H1 (cell line): ENCODE measurements around the gene NFX1. TPM values are rescaled to one million over a fixed set of nuclear protein-coding genes. Genes with fewer than 3 reads are reported as not detected.
A peak's percentile ranks its signal among the peaks of the same experiment; 100 is the strongest.

Experiments used
- CHD2 ChIP-seq: IDR thresholded peaks from 2 replicates; pipeline ENCODE4 v1.6.1; 2012; ENCODE audit warnings: low read length, improper control_type of control experiment
- CREB1 ChIP-seq: IDR thresholded peaks from 2 replicates; pipeline ENCODE4 v1.6.1; 2012; ENCODE audit warnings: inconsistent platforms
- GABPA ChIP-seq: IDR thresholded peaks from 2 replicates; pipeline ENCODE4 v1.6.1; 2011; ENCODE audit warnings: mild to moderate bottlenecking, low read length, moderate library complexity, borderline replicate concordance; ENCODE audit not compliant: insufficient read depth
- GTF2F1 ChIP-seq: IDR thresholded peaks from 2 replicates; pipeline ENCODE4 v1.6.1; 2012; ENCODE audit warnings: low read depth, low read length, improper control_type of control experiment, borderline replicate concordance
- HDAC2 ChIP-seq, 2 experiments: fragments of 300-600 bp in 1 of 2; sonication (generic) in 1 of 2; IDR thresholded peaks; 2 replicates each; pipeline ENCODE4 v1.6.1; 2011 to 2012; ENCODE audit warnings: low read depth in 2 of 2, low read length in 2 of 2, mild to moderate bottlenecking in 2 of 2, moderate library complexity in 2 of 2, borderline replicate concordance in 1 of 2, inconsistent platforms in 1 of 2
- JUND ChIP-seq: IDR thresholded peaks from 2 replicates; pipeline ENCODE4 v1.6.1; 2011; ENCODE audit warnings: mild to moderate bottlenecking, improper control_type of control experiment, low read length
- PHF8 ChIP-seq: fragments of 200-600 bp; sonication (generic); conservative IDR thresholded peaks from 2 replicates; pipeline ENCODE4 v1.7.1; 2012; ENCODE audit warnings: low read depth, mild to moderate bottlenecking, inconsistent platforms, low read length, moderate library complexity
- RNF2 ChIP-seq: fragments of 200-900, 300-1000 bp; sonication (generic); IDR thresholded peaks from 2 replicates; pipeline ENCODE4 v1.7.1; 2016; ENCODE audit warnings: borderline replicate concordance, low read depth, mild to moderate bottlenecking, antibody characterized with exemption, low read length; ENCODE audit not compliant: poor library complexity, severe bottlenecking; ENCODE audit errors: missing control alignments
- polyA plus RNA-seq, 7 experiments: library from polyadenylated mRNA; depleted of rRNA in 3 of 7; stranded (reverse) in 5 of 7; unstranded in 2 of 7; fragments of >200 nt in 5 of 7; fragments of 200-250 nt in 2 of 7; gene quantifications; 1 replicate in 5 of 7; 2 replicates in 1 of 7; 4 replicates in 1 of 7; pipeline versions ENCODE4 v1.2.1 to v1.2.3, GENCODE V29; 2011 to 2013; ENCODE audit warnings: missing spikeins in 2 of 7, mixed read lengths in 2 of 7
- total RNA-seq: library from RNA; stranded (reverse); fragmentation: NEBNext Ultra II Directional; extraction: Animal tissue kit (Norgen Biotek cat#: 25700); gene quantifications from 2 replicates; pipeline ENCODE4 v1.2.1, GENCODE V29; 2021
- TF ChIP-seq, protein P1 (sequence below): IDR thresholded peaks from 2 replicates; pipeline ENCODE4 v1.6.1; 2012; ENCODE audit warnings: inconsistent platforms
- TF ChIP-seq, protein P2 (sequence below): fragments of 300-600 bp; sonication (generic); IDR thresholded peaks from 2 replicates; pipeline ENCODE4 v1.7.1; 2012; ENCODE audit warnings: low read length, moderate library complexity, mild to moderate bottlenecking, inconsistent platforms; ENCODE audit not compliant: insufficient replicate concordance

NFX1 gene
- total and polyA plus RNA-seq, 2 of the 8 experiments (the other 6 are each of a cell fraction or from before 2014, with no cell fraction given): 19.4 to 28.4 TPM

DNA sequence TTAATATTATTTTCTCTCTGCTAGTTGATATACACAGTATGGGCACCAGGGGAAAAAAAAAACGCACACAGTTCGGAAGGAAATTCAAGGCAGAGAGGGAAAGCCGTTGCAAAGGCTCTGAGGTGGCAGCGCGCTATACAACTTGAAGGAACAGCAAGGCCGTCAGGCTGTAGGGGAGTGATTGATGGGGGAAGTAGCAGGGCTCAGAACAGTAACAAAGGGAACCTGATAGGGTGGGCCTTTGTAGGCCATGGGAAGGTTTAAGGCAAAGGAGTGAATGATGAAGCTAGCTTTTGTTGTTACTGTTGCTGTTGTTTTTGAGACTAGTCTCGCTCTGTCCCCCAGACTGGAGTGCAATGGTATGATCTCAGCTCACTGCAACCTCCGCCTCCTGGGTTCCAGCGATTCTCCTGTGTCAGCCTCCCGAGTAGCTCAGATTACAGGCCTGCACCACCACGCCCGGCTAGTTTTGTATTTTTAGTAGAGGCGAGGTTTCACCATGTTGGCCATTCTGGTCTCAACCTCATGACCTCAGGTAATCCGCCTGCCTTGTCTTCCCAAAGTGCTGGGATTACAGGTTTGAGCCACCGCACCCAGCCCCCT lies 85.0 kb downstream of the NFX1 start (continued):
- no peak for TF ChIP-seq HDAC2 (IDR thresholded peaks at IDR 0.05; ENCODE audit: borderline replicate concordance in 1 of 2, low read depth in 2 of 2, low read length in 2 of 2)
- TF ChIP-seq JUND: peak; percentile 92
- TF ChIP-seq RNF2: no peak
- TF ChIP-seq GABPA: no peak
- TF ChIP-seq, protein P1, sequence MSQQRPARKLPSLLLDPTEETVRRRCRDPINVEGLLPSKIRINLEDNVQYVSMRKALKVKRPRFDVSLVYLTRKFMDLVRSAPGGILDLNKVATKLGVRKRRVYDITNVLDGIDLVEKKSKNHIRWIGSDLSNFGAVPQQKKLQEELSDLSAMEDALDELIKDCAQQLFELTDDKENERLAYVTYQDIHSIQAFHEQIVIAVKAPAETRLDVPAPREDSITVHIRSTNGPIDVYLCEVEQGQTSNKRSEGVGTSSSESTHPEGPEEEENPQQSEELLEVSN: no peak
- TF ChIP-seq PHF8: no peak
- TF ChIP-seq CREB1: no peak
- TF ChIP-seq, protein P2, sequence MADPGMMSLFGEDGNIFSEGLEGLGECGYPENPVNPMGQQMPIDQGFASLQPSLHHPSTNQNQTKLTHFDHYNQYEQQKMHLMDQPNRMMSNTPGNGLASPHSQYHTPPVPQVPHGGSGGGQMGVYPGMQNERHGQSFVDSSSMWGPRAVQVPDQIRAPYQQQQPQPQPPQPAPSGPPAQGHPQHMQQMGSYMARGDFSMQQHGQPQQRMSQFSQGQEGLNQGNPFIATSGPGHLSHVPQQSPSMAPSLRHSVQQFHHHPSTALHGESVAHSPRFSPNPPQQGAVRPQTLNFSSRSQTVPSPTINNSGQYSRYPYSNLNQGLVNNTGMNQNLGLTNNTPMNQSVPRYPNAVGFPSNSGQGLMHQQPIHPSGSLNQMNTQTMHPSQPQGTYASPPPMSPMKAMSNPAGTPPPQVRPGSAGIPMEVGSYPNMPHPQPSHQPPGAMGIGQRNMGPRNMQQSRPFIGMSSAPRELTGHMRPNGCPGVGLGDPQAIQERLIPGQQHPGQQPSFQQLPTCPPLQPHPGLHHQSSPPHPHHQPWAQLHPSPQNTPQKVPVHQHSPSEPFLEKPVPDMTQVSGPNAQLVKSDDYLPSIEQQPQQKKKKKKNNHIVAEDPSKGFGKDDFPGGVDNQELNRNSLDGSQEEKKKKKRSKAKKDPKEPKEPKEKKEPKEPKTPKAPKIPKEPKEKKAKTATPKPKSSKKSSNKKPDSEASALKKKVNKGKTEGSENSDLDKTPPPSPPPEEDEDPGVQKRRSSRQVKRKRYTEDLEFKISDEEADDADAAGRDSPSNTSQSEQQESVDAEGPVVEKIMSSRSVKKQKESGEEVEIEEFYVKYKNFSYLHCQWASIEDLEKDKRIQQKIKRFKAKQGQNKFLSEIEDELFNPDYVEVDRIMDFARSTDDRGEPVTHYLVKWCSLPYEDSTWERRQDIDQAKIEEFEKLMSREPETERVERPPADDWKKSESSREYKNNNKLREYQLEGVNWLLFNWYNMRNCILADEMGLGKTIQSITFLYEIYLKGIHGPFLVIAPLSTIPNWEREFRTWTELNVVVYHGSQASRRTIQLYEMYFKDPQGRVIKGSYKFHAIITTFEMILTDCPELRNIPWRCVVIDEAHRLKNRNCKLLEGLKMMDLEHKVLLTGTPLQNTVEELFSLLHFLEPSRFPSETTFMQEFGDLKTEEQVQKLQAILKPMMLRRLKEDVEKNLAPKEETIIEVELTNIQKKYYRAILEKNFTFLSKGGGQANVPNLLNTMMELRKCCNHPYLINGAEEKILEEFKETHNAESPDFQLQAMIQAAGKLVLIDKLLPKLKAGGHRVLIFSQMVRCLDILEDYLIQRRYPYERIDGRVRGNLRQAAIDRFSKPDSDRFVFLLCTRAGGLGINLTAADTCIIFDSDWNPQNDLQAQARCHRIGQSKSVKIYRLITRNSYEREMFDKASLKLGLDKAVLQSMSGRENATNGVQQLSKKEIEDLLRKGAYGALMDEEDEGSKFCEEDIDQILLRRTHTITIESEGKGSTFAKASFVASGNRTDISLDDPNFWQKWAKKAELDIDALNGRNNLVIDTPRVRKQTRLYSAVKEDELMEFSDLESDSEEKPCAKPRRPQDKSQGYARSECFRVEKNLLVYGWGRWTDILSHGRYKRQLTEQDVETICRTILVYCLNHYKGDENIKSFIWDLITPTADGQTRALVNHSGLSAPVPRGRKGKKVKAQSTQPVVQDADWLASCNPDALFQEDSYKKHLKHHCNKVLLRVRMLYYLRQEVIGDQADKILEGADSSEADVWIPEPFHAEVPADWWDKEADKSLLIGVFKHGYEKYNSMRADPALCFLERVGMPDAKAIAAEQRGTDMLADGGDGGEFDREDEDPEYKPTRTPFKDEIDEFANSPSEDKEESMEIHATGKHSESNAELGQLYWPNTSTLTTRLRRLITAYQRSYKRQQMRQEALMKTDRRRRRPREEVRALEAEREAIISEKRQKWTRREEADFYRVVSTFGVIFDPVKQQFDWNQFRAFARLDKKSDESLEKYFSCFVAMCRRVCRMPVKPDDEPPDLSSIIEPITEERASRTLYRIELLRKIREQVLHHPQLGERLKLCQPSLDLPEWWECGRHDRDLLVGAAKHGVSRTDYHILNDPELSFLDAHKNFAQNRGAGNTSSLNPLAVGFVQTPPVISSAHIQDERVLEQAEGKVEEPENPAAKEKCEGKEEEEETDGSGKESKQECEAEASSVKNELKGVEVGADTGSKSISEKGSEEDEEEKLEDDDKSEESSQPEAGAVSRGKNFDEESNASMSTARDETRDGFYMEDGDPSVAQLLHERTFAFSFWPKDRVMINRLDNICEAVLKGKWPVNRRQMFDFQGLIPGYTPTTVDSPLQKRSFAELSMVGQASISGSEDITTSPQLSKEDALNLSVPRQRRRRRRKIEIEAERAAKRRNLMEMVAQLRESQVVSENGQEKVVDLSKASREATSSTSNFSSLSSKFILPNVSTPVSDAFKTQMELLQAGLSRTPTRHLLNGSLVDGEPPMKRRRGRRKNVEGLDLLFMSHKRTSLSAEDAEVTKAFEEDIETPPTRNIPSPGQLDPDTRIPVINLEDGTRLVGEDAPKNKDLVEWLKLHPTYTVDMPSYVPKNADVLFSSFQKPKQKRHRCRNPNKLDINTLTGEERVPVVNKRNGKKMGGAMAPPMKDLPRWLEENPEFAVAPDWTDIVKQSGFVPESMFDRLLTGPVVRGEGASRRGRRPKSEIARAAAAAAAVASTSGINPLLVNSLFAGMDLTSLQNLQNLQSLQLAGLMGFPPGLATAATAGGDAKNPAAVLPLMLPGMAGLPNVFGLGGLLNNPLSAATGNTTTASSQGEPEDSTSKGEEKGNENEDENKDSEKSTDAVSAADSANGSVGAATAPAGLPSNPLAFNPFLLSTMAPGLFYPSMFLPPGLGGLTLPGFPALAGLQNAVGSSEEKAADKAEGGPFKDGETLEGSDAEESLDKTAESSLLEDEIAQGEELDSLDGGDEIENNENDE: peak; percentile 1
- TF ChIP-seq GTF2F1: no peak
- TF ChIP-seq CHD2: no peak
